Common myeloid progenitor, CD34-positive (primary cell): ENCODE measurements around the gene GTSF1L.

Source experiments
- CTCF ChIA-PET: fragments of 350-600 bp; sonication (Branson Sonifier 250); formaldehyde crosslinking; loops from one replicate; lab custom pipeline; 2021; ENCODE audit warnings: antibody characterized with exemption; lab: Charles Lee
- POLR2A ChIA-PET: fragments of 350-600 bp; sonication (Branson Sonifier 250); formaldehyde crosslinking; loops from one replicate; lab custom pipeline; 2021; ENCODE audit warnings: antibody characterized with exemption; lab: Charles Lee
- DNase-seq, 3 donors: peaks; one replicate each; pipeline versions ENCODE4 v3.0.0 to v3.0.0-alpha.2; 2013
- H3K27ac ChIP-seq, 2 experiments: 1 replicate in 1 of 2; 2 replicates in 1 of 2; pipeline ENCODE4 v1.7.0; 2013; ENCODE audit warnings: inconsistent platforms in 2 of 2, low read length in 2 of 2, mild to moderate bottlenecking in 2 of 2, low read depth in 1 of 2, moderate library complexity in 1 of 2; ENCODE audit not compliant: severe bottlenecking in 2 of 2, insufficient read depth in 1 of 2, poor library complexity in 1 of 2
- H3K27me3 ChIP-seq, 5 experiments: replicated peaks in 2 of 5; 1 replicate in 3 of 5; 2 replicates in 2 of 5; pipeline versions ENCODE4 v1.6.1 to v1.7.0; 2013; ENCODE audit warnings: low read length in 4 of 5, mild to moderate bottlenecking in 2 of 5, moderate library complexity in 2 of 5, inconsistent platforms in 1 of 5; ENCODE audit not compliant: insufficient read depth in 5 of 5, control insufficient read depth in 4 of 5
- H3K36me3 ChIP-seq, 4 experiments: 1 replicate in 2 of 4; 2 replicates in 2 of 4; pipeline versions ENCODE4 v1.6.1 to v1.7.0; 2013; ENCODE audit warnings: low read length in 3 of 4, control low read depth in 1 of 4, mild to moderate bottlenecking in 1 of 4; ENCODE audit not compliant: control insufficient read depth in 4 of 4, insufficient read depth in 4 of 4
- H3K4me1 ChIP-seq, 4 experiments: 1 replicate in 3 of 4; 2 replicates in 1 of 4; pipeline versions ENCODE4 v1.6.1 to v1.7.1; 2013; ENCODE audit warnings: low read length in 3 of 4, mild to moderate bottlenecking in 3 of 4, control low read depth in 1 of 4, inconsistent platforms in 1 of 4, moderate library complexity in 1 of 4; ENCODE audit not compliant: control insufficient read depth in 4 of 4, insufficient read depth in 4 of 4; ENCODE audit errors: control extremely low read depth in 1 of 4
- H3K4me3 ChIP-seq, 7 experiments: 1 replicate in 4 of 7; 2 replicates in 3 of 7; pipeline versions ENCODE4 v1.5.1 to v1.7.0; 2013; ENCODE audit warnings: mild to moderate bottlenecking in 7 of 7, low read length in 6 of 7, moderate library complexity in 6 of 7, inconsistent platforms in 2 of 7, low read depth in 2 of 7, control low read depth in 1 of 7; ENCODE audit not compliant: insufficient read depth in 4 of 7, control insufficient read depth in 1 of 7; ENCODE audit errors: extremely low read depth in 1 of 7
- H3K9me3 ChIP-seq, 5 experiments: 1 replicate in 4 of 5; 2 replicates in 1 of 5; pipeline versions ENCODE4 v1.6.1 to v1.7.1; 2013; ENCODE audit warnings: low read length in 4 of 5, mild to moderate bottlenecking in 2 of 5, inconsistent platforms in 1 of 5, low read depth in 1 of 5, moderate library complexity in 1 of 5; ENCODE audit not compliant: control insufficient read depth in 4 of 5, insufficient read depth in 2 of 5; ENCODE audit errors: control extremely low read depth in 1 of 5
- WGBS: methylation state at CpG from one replicate; pipeline ENCODE4 v1.1.5; 2013; ENCODE audit not compliant: insufficient coverage; 5-methylcytosine and 5-hydroxymethylcytosine counted together

The GTSF1L gene

GRCh38 chr20:43746344-43747137 lies 19.7 kb upstream of the GTSF1L start:
- H3K36me3 ChIP-seq: no peaks in the 10 kb centered on the region
- ChIA-PET CTCF (interaction anchor here (6.6 kb wide), 1 partner anchor 335 kb away, joined by 78 read pairs; no protein-coding TSS in a partner anchor), POLR2A (interaction anchor here (0.6 kb wide), 1 partner anchor 129 kb away, joined by 5 read pairs; no protein-coding TSS in a partner anchor)
- peak in 1 of 3 donors; percentile 23 for DNase-seq
- H3K27me3 ChIP-seq: peaks cover 0 to 45% (median 4%) of the 10 kb centered on the region in 5 experiments
- H3K4me3 ChIP-seq: no peak overlapping the region
- peaks cover 0 to 14% (median 4%) of the 10 kb centered on the region in 4 experiments for H3K4me1 ChIP-seq
- H3K27ac ChIP-seq: no peak overlapping the region
- 65% methylated on average over 9 of the region's 12 CpGs for WGBS
- H3K9me3 ChIP-seq: no peaks in the 10 kb centered on the region

GRCh38 chr20:43744966-43745730 lies 18.3 kb upstream of the GTSF1L start:
- WGBS: 41% methylated on average over 9 of the region's 12 CpGs
- H3K36me3 ChIP-seq: no peaks in the 10 kb centered on the region
- DNase-seq: peak in 1 of 3 donors; percentile 39
- no peak overlapping the region for H3K27ac ChIP-seq
- peak overlapping the region in 1 of 7 experiments; percentile 16 for H3K4me3 ChIP-seq
- H3K9me3 ChIP-seq: peaks cover 0 to 2% (median 0%) of the 10 kb centered on the region in 5 experiments
- peaks cover 0 to 7% (median 2%) of the 10 kb centered on the region in 4 experiments for H3K4me1 ChIP-seq
- peaks cover 0 to 37% (median 2%) of the 10 kb centered on the region in 5 experiments for H3K27me3 ChIP-seq
- CTCF ChIA-PET: interaction anchor here (0.7 kb wide), 2 partner anchors 258 to 455 kb away, joined by 3 read pairs; no protein-coding TSS in a partner anchor
- POLR2A ChIA-PET: no interaction called here

- 96% methylated on average over 4 of the region's 9 CpGs for WGBS
- Histone ChIP-seq H3K36me3 (no peaks in the 10 kb centered on the region), H3K27me3 (peaks cover 0 to 32% (median 0%) of the 10 kb centered on the region in 5 experiments), H3K4me3 (no peak overlapping the region), H3K4me1 (peaks cover 0 to 7% (median 2%) of the 10 kb centered on the region in 4 experiments), H3K9me3 (peaks cover 0 to 2% (median 0%) of the 10 kb centered on the region in 5 experiments), H3K27ac (no peak overlapping the region)
- ChIA-PET POLR2A (no interaction called here), CTCF (interaction anchor here (0.7 to 1.3 kb wide), 3 partner anchors 9 to 454 kb away, joined by 3 read pairs; no protein-coding TSS in a partner anchor)
- DNase-seq: peak in 1 of 3 donors; percentile 44
Observed at GRCh38 chr20:43744151-43744611, 17.4 kb upstream of the GTSF1L start.

GRCh38 chr20:43740642-43741041 lies 13.8 kb upstream of the GTSF1L start:
- Histone ChIP-seq H3K9me3 (peaks cover 0 to 2% (median 0%) of the 10 kb centered on the region in 5 experiments), H3K4me3 (no peak overlapping the region), H3K27ac (no peak overlapping the region), H3K27me3 (peaks cover 0 to 22% (median 2%) of the 10 kb centered on the region in 5 experiments), H3K4me1 (peaks cover 0 to 7% (median 0%) of the 10 kb centered on the region in 4 experiments), H3K36me3 (no peaks in the 10 kb centered on the region)
- WGBS: no CpG with 5 or more reads among the region's 3 CpGs
- no peak for DNase-seq
- ChIA-PET POLR2A (no interaction called here), CTCF (no interaction called here)

GRCh38 chr20:43739148-43739749 lies 12.4 kb upstream of the GTSF1L start:
- POLR2A ChIA-PET: no interaction called here
- DNase-seq: no peak
- CTCF ChIA-PET: interaction anchor here (1.0 kb wide), 1 partner anchor 290 kb away, joined by 3 read pairs; no protein-coding TSS in a partner anchor
- no peaks in the 10 kb centered on the region for H3K36me3 ChIP-seq
- H3K4me1 ChIP-seq: no peaks in the 10 kb centered on the region
- no peak overlapping the region for H3K27ac ChIP-seq
- no peak overlapping the region for H3K4me3 ChIP-seq
- peaks cover 0 to 2% (median 0%) of the 10 kb centered on the region in 5 experiments for H3K9me3 ChIP-seq
- WGBS: 94% methylated on average over 6 of the region's 9 CpGs
- H3K27me3 ChIP-seq: peaks cover 0 to 15% (median 3%) of the 10 kb centered on the region in 5 experiments

- Histone ChIP-seq H3K36me3 (no peaks in the 10 kb centered on the region), H3K4me3 (no peak overlapping the region), H3K27ac (no peak overlapping the region), H3K27me3 (peaks cover 0 to 6% (median 5%) of the 10 kb centered on the region in 5 experiments), H3K9me3 (peaks cover 0 to 2% (median 0%) of the 10 kb centered on the region in 5 experiments), H3K4me1 (no peaks in the 10 kb centered on the region)
- 100% methylated on average over 6 of the region's 7 CpGs for WGBS
- ChIA-PET POLR2A (no interaction called here), CTCF (interaction anchor here (1.0 kb wide), 1 partner anchor 11 kb away, joined by 3 read pairs; no protein-coding TSS in a partner anchor)
- DNase-seq: no peak
Observed at GRCh38 chr20:43737925-43738324, 11.1 kb upstream of the GTSF1L start.
